CD4-positive, alpha-beta T cell treated with Interleukin-6 for 4 hours (primary cell): ENCODE measurements around the gene TXNDC5.

Experiments
- DNase-seq: peaks from one replicate; pipeline ENCODE4 v3.0.0-alpha.2; 2020; ENCODE audit warnings: mixed read lengths

Gene TXNDC5

DNA sequence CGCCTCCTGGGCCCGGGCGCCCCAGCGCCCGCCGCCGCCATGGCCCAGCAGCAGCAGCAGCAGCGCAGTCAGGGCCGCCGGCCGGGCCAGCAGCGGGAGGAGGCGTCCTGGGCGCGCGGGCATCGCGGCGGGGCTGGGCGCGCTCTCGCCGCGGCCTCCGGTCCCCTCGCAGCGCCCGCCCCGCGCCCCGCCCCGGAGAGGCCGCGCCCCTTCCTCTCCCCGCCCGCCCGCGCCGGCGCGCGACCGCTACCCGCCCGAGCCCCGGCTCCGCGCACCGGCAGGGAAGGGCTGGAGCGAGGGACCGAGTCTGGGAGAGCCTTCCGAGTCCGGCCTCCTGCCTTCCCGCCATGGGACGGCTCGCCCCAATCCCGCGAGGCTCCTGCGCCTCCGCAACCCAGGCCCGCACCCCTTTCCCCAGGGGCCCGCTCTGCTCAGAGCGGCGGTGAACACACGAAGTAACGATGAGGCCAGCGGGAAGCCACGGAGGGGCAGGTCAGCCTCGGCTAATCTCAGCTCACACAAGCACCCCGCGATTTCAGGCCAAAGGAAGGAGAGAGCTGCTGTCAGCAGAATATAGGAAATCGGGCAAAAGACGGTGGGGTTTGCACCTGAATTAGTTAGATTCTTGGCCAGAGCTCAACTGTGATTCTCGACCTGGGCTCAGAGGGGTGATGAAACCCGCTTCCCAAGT lies at the start of gene TXNDC5:
Gene TXNDC5 (minus strand): TSS at position 135 of the 691 bp plus-strand sequence. CDS start 12 bp downstream, at position 123.
- DNase-seq, result peak; percentile 81

DNA sequence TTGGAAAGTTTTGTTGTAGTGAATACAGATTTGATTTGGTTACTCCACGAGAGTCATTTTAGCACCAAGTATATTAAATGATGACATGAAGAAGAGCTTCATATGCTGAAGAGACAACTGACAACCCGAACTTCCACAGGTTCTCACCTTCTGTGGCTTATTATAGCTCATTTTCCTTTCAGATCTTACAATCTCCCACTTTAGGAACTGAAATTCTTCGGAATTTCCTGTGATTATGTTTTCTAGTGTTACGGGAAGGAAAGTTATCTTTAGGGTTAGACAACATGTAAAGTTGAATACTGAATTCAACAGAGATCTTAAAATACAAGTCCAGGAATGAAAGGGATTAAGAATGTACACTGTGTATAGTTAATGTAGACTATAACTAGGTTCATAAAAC lies 49.6 kb upstream of the TXNDC5 start:
- no peak for DNase-seq

DNA sequence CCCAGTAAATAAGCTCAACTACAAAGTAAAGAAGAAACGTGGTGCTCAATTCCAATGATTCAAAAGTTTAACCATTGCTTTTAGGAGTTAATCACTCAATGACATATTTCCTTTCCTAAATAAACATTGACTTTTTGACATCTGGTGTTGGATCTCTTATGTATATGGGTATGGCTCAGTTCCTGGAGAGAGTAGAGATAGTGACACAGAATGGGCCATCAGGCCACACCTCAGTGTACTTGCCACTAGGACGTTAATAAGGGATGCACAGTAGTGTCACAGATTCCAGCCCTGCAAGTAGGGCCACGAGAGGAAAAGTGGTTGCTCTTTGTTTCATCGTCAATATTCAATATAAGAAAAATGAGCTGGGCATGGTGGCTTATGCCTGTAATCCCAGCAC lies 48.9 kb upstream of the TXNDC5 start:
- no peak for DNase-seq

DNA sequence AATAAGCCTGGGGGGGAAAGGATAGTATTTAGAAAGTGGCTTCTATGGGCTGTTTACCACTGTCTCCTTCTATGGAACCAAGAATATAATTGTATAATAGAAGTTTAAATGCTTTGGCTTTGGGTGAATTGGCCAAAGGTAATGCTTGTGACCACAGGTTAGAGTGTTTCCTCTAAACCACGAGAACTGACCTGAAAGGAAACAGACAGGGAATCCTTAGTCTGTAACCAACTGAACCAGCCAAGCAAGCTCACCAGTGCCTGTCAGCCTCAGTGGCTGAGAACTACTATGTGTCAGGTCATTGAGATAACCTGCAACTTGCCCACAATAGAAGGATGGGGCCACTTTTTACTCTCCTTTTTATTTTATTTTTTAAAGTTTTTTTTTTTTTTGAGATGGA lies 47.9 kb upstream of the TXNDC5 start:
- no peak for DNase-seq

DNA sequence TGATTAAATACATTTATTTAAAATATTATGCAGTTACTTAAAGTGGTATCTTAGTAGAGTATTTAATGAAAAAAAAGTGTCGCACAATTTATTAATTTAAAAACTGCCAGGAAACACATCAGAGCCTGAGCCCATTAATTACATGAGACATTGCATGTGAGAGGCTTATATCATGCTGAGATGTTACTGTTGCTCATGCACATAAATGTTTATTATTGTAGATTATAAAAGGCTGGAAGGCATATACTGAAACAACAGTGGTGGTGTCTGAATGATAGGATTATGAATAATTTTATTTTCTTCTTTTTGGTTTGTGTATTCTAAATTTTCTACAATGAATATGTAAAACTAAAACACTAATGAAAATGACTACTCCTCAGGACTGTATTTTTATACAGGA lies 45.7 kb upstream of the TXNDC5 start:
- no peak for DNase-seq

DNA sequence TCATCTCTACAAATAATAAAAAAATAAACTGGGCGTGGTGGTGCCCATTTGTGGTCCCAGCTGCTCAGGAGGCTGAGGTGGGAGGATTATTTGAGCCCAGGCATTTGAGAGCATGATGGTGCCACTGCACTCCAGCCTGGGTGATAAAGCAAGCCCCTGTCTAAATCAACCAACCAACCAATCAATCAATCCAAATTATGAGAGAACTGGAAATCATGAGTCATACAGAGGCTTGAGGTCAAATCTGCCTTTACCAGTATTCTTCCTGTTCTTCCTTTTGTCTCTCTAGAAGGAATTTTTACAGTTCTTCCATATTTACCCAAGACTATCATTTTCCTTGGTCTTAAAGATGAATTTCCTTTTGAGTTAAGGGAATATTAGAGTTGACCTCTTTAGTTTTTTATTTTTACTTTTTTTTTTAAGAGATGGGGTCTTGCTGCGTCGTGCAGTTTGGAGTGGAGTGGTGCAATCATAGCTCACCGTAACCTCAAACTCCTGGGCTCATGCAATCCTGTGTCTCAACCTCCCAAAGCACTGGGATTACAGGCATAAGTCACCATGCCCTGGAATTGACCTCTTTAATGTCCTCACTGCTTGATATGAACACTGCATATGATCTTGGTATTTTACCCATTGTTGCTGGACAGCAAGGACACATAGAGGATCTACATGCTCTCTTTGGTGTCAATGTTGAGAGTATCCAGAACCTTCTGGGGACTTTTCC lies 44.1 kb upstream of the TXNDC5 start:
- DNase-seq, result no peak

DNA sequence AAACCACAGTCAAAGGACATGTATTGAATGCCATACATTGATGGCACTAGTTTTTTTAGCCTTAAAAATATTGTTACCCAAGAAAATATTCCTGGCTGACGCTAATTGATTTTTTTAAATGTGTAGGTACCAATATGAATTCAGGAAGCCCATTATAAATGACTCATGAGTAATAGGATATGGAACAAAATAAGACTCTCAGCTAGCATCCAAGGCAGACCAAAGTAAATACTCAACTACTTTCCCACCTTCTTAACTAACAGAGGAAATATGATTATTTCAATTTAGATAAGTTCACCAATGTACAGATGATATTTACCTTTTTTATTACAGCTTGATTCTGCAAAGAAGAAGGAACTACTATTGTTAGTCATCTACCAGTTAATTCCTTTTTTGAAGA lies 43.2 kb upstream of the TXNDC5 start:
- DNase-seq, result no peak

DNA sequence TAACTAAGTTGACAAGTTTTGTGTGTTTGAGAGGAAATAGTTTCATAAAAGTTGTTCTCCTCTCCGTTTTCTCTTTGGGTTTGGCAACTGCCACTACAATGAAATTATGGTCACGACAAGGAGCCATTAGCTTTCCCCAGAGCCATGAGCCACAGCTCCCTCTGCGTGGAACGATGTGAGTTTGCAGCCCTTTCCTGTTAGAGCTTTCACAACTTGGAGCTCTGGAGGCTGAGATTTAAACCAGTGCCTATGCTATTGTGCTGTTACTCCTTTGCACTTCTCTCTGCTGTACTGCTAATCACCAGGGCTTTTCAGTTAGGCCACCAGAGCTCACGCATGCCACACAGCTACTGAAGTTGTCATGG lies 29.3 kb upstream of the TXNDC5 start:
- no peak for DNase-seq

DNA sequence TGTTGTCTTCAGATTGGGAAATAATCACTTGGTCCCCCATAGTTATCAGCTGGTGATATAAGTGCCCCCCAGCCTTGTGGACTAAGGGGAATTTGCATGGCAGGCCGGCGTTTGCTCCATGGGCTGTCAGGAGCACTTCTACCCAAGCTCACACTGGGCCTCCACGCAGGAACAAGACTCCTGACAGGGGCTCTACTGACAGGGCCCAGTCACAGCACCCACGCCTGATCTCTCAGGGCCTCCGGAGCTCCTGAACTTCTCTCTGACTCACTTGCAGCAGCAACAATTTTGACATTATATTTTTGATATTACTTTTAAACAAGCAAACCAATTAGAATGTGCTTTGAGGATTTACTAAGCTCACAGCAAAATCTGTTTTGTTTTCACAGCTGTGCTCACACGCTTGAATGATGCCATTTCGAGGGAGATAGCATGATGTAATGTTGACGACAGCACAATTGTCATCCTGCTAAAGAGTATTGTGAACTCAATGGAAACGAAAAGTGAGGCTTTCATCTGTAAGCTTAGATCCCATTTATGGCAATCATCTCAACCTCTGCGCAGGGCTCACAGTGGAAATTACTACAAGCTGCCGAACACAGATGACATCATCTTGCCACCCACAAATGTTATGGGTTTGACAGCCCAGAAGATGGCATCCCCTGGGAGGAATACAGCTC lies 28.7 kb upstream of the TXNDC5 start:
- DNase-seq, result no peak

DNA sequence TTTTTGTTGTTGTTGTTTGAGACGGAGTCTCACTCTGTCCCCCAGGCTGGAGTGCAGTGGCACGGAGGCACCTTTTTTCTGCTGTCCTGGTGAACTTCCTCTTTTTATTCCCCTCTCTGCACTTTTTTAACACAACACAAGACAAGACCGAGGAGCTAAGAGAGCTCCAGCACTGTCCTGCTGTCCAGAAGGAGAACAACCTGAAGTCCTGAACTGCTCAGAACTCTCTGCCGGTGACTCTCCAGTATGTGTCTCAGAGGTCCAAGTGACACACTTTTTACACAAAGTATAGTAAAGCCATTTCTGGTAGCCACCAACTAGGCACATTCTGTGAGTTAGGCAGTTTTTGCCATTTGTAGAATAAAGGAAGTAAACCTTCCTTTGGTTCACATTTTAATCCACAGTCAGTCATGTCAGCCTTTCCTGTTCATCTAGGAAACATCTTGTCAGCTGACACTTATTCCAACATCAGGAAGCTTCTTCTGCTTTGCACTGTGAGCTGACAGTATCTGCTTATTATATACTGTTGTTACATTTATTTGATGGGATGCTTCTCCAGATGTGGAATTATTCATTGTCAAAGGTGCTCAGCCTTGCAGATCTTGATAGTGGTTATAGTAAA lies 28.1 kb upstream of the TXNDC5 start:
- DNase-seq, result no peak

DNA sequence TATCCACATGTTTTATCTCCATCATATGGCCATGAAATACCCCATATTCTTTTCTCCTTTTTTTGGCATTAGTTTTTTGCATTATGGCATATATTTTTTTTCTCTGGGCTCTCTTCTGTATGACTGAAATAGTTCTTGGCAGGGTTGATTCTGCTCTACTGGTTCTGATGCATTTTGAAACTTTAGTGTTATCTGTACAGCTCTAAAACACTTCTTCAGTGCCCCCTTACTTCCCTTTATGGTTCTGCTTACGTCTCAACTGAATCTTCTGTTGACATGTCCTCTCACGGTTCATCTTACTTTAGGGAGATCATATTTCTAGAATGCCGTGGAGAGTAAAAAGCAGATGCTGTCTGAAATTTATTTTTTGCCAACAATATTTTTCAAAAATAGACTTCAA lies 23.2 kb upstream of the TXNDC5 start:
- DNase-seq, result no peak

DNA sequence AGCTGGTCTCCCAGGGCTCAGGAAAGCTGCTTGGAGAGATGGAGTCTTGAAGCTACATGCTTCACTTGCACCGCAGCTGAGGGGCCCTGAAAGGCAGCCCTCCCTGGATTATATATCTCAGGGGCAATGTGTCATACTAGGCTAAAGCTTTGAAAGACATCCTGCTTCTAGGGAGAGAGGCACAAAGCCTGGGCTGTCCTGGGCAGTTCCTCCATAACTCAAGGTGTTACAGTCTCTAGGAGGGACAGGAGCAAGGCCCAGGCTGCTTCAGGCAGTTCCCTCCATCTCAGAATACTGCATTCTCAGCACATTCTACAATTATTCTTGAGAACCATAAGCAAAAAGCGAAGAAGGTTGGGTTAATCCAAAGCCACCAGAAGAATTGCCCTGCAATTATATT lies 22.0 kb upstream of the TXNDC5 start:
- no peak for DNase-seq

DNA sequence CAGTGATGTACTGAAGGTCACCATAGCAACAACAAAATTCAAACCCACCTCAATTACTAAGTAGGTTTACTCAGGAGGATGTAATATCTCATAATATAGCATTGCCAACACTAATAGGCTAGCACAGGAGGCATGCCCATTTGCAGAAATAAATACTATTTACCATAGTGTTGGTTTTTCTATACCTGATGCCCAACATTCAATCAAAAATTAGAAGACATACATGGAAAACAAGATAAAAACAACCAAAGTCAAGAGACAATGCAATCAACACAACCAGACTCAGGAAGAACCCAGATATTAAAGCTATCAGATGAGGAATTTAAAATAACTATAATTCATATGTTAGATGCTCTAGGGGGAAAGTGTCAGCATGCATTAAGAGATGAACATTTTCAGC lies 14.3 kb upstream of the TXNDC5 start:
- no peak for DNase-seq

DNA sequence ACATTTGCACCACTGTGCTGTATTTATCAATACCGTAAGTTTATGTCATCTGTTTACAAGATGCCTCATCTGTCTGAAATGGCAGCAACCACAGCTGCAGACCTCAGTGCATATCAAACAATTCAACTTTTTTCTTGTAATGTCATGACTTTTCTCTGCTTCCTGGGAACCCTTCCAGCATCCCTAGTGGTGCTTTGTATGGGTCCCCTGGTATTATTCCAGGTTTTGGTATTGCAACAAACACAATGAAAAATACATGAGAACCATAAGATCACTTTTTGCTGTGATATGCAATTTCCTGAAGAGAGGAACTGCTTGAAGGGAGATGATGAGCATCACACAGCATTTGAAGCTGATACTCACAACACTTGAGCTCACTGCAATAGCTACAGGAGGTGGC lies 12.0 kb upstream of the TXNDC5 start:
- DNase-seq, result no peak

DNA sequence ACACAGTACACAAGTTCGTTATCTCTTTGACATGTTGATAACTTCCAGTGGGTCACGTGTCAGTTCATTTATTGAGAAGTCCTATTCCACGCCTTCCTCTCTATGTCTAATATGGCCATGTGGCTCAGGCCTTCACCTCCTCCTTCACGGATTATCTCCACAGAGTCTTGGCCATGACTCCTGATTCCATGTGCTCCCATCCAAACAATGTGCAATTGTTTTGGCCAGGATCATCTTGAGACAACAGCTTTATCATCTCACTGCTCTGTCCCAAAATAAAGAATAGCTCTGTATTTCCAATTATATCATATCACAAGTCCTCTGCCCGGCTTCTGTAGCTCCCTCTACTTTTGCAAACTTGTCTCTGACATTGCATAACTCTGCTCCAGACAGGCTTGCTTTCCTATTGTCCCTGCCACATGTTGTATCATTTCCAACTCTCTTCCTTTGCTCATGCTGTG lies 11.1 kb upstream of the TXNDC5 start:
- no peak for DNase-seq

DNA sequence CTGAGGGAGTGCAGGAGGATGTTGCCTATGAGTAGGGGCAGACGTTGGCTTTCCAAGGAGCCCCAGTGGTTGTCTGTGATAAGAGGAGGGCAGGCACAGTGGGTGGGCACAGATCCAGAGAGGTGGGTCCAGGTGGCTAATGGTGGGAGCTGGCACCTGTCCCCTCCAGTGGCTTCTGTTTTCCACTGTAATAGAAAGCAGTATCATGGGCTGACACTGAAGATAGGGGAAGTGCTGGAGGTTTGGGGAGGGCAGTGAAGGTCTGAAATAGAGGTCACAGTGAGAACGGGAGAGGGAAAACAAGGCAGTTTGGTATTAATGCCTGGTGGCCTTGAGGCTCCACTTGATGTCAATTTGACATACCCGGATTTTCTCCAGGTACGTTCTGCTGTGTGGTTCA lies 10.5 kb upstream of the TXNDC5 start:
- no peak for DNase-seq

DNA sequence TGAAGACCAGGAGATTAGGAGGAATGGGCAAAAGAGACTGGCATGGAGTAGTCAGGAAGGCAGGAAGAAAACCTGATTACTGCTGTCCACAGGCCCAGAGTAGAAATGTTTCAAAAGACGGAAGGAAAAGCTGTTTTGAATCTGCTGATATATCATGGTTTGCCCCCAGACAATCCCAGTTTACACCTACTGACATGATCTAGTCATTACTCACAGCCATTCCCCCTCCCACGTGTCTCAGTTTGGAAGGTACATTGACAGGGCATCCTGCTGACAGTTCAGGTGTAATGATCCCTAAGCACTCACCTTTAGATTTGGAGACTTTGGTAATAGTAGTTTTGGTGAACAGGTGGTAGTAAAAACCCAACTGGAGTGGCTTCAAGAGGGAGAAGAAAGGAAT lies 9.8 kb upstream of the TXNDC5 start:
- no peak for DNase-seq

DNA sequence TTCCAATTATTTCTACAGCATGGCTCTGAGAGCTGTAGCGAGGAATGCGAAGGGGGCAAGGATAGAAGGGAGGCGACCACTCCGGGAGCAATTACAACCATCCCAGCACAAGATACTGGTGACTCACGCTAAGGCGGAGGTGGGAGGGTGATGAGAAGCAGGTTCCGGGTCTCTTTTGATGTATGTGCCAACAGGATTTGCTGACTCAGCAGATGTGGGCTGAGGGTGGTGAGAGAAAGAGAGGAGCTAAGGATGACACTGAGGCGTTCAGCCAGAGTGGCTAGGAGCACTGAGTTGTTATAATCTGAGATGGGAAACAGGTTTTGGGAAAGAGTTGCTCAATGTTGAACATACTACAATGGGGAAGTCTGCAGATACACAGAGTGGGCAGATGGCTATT lies 9.3 kb upstream of the TXNDC5 start:
- peak; percentile 23 for DNase-seq

DNA sequence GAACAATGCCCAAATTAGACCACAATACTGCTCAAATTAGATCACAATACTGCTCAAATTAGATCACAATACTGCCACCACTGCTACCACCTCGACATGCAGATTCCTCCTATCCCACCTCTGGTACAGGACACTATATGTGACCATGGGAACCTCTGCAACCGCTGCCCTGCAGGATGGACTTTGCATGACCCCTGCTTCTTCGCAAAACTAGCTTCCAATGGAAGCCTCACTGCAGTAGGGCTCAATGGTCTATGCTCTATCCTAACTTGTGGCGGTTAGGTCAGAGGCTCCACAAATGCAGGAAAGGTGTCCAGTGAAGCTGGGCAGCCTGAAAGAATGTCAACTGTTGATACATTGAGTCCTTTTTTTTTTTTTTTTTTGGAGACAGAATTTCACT lies 7.8 kb upstream of the TXNDC5 start:
- no peak for DNase-seq

DNA sequence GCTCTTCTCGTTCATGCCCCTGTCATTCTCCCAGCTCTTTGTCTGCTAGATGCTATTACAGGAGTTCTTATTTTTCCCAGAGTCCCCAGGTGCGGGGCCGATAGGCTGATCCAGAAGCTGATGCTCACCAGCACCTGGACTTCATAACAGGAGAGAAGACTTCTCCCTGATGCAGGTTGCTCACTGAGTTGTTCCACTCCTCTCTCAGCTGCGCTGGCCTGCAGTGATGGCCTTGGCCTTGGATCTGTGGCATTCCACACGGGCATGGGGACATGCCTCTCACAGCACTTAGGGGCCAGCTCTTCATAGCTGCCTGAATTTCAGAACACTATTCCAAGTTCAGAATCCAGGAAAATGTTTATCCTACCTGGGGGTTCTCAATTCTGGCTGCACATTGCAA lies 7.1 kb upstream of the TXNDC5 start:
- no peak for DNase-seq

DNA sequence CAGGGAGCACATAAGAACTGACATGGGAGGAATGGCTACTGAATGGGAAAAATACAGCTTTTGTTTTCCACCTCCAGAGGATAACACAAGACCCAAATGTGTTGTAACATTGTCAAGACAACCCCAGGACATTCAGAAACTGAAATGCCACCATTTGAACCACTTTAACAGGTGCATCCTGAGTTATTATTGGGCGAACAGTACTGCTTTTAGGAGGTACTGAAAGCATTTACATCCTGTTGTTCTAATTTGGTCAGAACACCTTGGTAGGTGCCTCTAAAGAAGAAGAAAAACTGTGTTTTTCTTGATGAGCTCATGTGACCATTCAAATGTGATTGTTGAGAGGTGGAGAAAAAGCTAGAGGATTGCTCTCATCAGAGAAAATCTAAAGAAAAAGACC lies 6.4 kb upstream of the TXNDC5 start:
- DNase-seq, result no peak

DNA sequence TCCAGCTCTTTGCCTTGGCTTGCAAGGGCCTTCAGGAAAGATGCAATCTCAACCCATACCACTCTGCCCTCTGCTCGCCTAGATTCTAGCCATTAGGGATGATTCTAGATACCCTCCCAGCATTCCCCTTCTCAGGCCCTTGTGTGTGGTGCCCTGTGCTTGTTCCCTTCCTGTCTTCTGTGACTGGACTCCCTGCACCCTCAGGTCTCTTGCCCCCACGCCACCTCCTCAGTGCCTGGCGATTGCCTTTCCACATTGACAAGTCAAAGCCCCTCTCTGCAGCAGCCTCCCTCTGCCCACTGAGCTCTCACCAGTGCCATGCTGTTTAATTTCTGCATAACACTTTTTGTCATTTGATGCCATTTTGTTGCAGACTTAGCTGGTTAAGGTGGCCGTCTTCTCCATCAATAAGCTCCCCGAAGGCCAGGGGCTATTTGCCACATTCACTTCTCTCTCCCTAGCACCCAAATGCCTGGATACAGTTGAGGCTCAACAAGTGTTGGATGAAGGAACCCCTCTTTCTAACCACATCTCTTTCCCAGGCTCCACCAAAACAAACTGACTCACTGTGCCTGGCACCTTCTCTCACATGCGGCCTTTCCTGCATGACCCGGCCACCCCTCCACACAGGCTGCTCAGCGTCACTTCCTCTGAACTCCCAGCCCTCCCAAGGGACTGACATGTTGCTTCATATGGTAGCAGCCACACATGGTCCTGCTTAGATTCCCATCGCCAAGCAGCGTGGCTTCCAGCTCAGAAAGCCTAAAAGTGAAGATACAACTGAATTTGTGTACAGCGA lies 4.6 kb upstream of the TXNDC5 start:
- DNase-seq, result no peak

DNA sequence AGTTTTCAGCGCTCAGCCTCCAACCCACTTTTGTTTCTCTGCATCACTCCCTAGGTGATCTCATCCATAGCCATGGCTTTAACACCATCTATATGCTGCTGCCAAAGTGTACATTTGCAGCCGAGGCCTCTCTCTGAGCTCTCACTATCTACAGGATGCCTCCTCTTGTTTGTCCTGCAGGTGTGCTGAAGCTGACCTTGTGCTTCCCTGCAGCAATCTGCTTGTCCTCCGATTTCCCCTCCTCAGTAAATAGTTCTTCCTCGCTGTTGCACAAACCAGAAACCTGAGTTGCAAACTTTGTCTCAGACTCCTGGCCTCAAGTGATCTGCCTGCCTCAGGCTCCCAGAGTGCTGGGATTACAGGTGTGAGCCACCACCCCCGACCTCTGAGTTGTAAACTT lies 3.7 kb upstream of the TXNDC5 start:
- no peak for DNase-seq
